Jurkat, Clone E6-1 (cell line): ENCODE data around the gene NFATC2.

Source experiments
- DNase-seq: peaks from one replicate; pipeline ENCODE4 v3.0.0-alpha.2; 2011; ENCODE audit warnings: low read depth, low spot score
- H3K4me3 ChIP-seq: 2 replicates; pipeline ENCODE4 v1.5.1; 2011; ENCODE audit warnings: mild to moderate bottlenecking, low read length, control low read depth, moderate library complexity

The NFATC2 gene

DNA sequence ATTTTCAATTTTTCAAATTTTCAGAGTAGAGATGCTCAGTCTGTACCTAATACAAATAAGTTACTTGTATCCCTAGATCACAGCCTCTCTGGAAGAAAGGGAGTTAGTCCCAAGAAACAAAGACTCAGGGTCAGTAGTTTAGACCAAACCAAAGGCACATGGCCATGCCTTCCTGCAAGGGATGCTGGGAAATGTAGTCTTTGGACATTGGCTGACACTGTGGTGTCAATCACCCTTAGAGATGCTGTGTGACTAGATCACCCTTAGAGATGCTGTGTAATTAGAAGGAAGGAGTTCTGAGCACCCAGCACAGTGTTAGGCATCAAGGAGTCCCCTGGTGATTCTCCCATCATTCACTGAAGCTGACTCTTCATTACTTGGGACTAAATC lies 202.1 kb downstream of the NFATC2 start:
- DNase-seq, result no peak
- H3K4me3 ChIP-seq, result no peak overlapping the region

DNA sequence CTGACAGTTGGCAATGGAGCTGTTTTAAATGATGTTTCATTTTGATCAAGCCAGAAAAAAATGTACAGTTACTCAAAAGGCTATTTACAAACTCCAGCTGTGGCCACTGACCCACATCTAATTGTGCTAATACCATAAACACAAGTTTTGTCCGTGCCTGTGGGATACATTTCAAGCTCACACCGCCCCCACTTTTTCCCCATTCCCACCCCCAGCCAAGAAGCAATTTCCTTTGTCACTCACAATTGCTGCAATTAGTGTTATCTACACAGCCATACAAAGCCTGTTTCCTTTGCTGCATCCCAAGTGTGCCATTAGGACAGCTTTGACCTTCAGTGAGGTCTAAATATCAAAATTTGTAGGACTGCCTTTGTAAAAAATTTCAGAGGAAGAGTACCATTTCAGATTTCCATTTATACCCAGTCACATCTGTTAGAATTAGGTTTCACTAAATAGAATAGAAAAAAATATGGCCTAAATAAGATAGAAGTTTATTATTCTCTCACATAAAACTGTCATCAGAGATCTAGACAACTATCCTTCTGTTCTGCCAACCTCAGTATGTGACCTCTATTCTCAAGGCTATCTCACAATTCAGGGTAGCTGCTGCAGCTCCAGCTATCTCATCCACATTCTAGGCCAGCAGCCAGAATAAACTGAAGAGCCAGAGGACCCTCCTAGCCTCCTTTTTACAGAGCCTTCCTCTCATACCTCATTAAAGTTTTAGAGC lies 202.6 kb downstream of the NFATC2 start:
- DNase-seq, result no peak

DNA sequence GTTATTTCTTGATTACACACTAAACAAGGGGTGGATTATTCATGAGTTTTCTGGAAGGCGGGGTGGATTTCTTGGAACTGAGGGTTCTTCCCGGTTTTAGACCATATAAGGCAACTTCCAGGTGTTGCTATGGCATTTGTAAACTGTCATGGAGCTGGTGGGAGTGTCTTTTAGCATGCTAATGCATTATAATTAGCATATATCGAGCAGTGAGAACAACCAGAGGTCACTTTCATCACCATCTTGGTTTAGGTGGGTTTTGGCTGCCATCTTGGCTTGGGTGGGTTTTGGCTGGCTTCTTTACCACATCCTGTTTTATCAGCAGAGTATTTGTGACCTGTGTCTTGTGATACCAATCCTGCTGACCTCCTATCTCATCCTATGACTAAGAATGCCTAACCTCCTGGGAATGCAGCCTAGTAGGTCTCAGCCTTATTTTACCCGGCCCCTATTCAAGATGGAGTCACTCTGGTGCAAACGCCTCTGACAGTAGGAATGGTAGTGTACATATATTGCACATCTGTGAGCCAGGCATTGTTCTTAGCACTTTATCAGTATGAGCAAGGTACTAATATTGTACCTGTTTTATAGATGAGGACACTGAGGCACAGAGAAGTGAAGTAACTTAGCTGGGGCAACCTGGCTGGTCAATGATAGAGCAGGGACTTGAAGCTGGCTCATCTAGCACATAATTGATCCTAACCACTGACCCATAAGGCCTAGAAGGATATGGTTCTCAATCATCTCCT lies 203.7 kb downstream of the NFATC2 start:
- DNase-seq, result no peak

More for the DNA sequence above, 202.6 kb downstream of the NFATC2 start:
- H3K4me3 ChIP-seq, result no peak overlapping the region

DNA sequence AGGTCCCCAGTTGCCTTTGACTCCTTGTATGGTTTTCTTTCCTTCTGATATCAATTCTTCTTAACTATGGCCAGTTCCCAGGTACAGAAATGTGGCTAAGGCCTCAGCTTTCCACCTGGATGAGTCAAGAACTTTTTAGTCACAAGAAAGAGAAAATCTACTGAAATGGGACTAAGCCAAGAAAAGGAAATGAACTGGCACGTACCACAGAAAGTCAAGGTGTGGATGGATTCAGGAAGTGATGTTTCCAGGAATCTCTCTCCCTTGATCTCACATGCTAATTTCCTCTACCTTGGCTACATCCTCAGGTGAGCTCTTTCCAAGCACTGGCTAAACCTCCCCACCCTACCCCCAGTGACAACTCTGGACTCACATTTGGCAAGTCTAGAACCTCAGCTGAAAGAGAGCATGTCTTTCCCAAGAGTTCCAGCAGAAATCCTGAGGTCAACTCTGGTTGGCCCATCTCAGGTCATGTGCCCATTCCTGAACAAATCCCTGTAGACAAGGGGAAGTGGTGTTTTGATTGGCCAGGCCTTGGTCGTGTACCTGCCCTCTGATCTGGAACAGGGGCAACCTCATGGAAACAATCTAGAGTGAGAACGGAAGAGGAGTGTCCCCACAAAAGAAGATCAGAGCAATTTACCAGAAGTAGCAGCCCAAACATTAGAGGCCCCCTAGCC lies 205.3 kb downstream of the NFATC2 start:
- no peak overlapping the region for H3K4me3 ChIP-seq
- DNase-seq, result peak; percentile 7

More for the DNA sequence above, 203.7 kb downstream of the NFATC2 start:
- H3K4me3 ChIP-seq, result no peak overlapping the region
